HEK293T (cell line): ENCODE data around the gene COP1.

Experiments used
- CTCF ChIA-PET: fragments of 350-600 bp; formaldehyde crosslinking; extraction: SDS; loops from one replicate; lab custom pipeline; 2021; ENCODE audit warnings: antibody characterized with exemption, inconsistent platforms; lab: Yijun Ruan, JAX
- POLR2A ChIA-PET: fragments of 350-600 bp; formaldehyde crosslinking; extraction: SDS; loops from one replicate; lab custom pipeline; 2020; ENCODE audit warnings: antibody characterized with exemption, inconsistent platforms; lab: Yijun Ruan, JAX
- DNase-seq: peaks from one replicate; pipeline ENCODE4 v3.0.0; 2012; ENCODE audit warnings: mixed read lengths; ENCODE audit errors: extremely low spot score
- ARNT ChIP-seq: fragments of 450-650 bp; IDR thresholded peaks from 2 replicates; pipeline ENCODE4 v1.6.1; 2017; ENCODE audit warnings: mild to moderate bottlenecking
- BHLHE40 ChIP-seq: fragments of 450-650 bp; IDR thresholded peaks from 2 replicates; pipeline ENCODE4 v1.6.1; 2016; ENCODE audit warnings: mild to moderate bottlenecking, moderate library complexity, borderline replicate concordance
- CTBP1 ChIP-seq: fragments of 450-650 bp; IDR thresholded peaks from 2 replicates; pipeline ENCODE4 v1.6.1; 2016; ENCODE audit warnings: borderline replicate concordance
- ELF4 ChIP-seq: fragments of 450-650 bp; IDR thresholded peaks from 2 replicates; pipeline ENCODE4 v1.6.1; 2017; ENCODE audit warnings: antibody characterized with exemption
- FOXA1 ChIP-seq: fragments of 450-650 bp; IDR thresholded peaks from 2 replicates; pipeline ENCODE4 v1.6.1; 2016; ENCODE audit warnings: mild to moderate bottlenecking
- FOXK2 ChIP-seq: fragments of 450-650 bp; IDR thresholded peaks from 2 replicates; pipeline ENCODE4 v1.6.1; 2016; ENCODE audit warnings: mild to moderate bottlenecking
- FOXM1 ChIP-seq: fragments of 450-650 bp; IDR thresholded peaks from 2 replicates; pipeline ENCODE4 v1.6.1; 2017; ENCODE audit warnings: mild to moderate bottlenecking, borderline replicate concordance
- HDGF ChIP-seq: fragments of 450-650 bp; IDR thresholded peaks from 2 replicates; pipeline ENCODE4 v1.6.1; 2017; ENCODE audit warnings: antibody characterized with exemption, borderline replicate concordance
- L3MBTL2 ChIP-seq: fragments of 450-650 bp; conservative IDR thresholded peaks from 2 replicates; pipeline ENCODE4 v1.6.1; 2016; ENCODE audit warnings: mild to moderate bottlenecking
- LEF1 ChIP-seq: fragments of 450-650 bp; IDR thresholded peaks from 2 replicates; pipeline ENCODE4 v1.6.1; 2017; ENCODE audit warnings: mild to moderate bottlenecking, borderline replicate concordance
- NFRKB ChIP-seq: fragments of 450-650 bp; IDR thresholded peaks from 2 replicates; pipeline ENCODE4 v1.6.1; 2016; ENCODE audit warnings: mild to moderate bottlenecking, moderate library complexity
- SP1 ChIP-seq: fragments of 450-650 bp; IDR thresholded peaks from 2 replicates; pipeline ENCODE4 v1.6.1; 2017
- SUZ12 ChIP-seq: fragments of 450-650 bp; IDR thresholded peaks from 2 replicates; pipeline ENCODE4 v1.6.1; 2016; ENCODE audit warnings: mild to moderate bottlenecking
- TARDBP ChIP-seq: fragments of 450-650 bp; IDR thresholded peaks from 2 replicates; pipeline ENCODE4 v1.6.1; 2016
- ZNF384 ChIP-seq: fragments of 450-650 bp; IDR thresholded peaks from 2 replicates; pipeline ENCODE4 v1.6.1; 2016
- TF ChIP-seq, protein P1 (sequence below): fragments of 450-650 bp; IDR thresholded peaks from 2 replicates; pipeline ENCODE4 v1.6.1; 2016

COP1 gene

GRCh38 chr1:176188604-176189003 is 18.5 kb downstream of the COP1 start:
- ChIA-PET POLR2A (interaction anchor here (0.6 kb wide), 1 partner anchor 19 kb away, joined by 3 read pairs; the partner anchor contains the start of gene COP1), CTCF (no interaction called here)
- DNase-seq: no peak
- TF ChIP-seq FOXK2: no peak
- no peak for TF ChIP-seq FOXA1
- no peak for TF ChIP-seq TARDBP
- no peak for TF ChIP-seq ZNF384
- no peak for TF ChIP-seq SP1
- TF ChIP-seq NFRKB: no peak
- TF ChIP-seq BHLHE40: no peak
- no peak for TF ChIP-seq SUZ12
- TF ChIP-seq L3MBTL2: no peak
- TF ChIP-seq, protein P1, sequence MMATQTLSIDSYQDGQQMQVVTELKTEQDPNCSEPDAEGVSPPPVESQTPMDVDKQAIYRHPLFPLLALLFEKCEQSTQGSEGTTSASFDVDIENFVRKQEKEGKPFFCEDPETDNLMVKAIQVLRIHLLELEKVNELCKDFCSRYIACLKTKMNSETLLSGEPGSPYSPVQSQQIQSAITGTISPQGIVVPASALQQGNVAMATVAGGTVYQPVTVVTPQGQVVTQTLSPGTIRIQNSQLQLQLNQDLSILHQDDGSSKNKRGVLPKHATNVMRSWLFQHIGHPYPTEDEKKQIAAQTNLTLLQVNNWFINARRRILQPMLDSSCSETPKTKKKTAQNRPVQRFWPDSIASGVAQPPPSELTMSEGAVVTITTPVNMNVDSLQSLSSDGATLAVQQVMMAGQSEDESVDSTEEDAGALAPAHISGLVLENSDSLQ: no peak
- no peak for TF ChIP-seq ELF4
- TF ChIP-seq HDGF: no peak
- no peak for TF ChIP-seq FOXM1
- TF ChIP-seq CTBP1: no peak
- no peak for TF ChIP-seq LEF1

DNA sequence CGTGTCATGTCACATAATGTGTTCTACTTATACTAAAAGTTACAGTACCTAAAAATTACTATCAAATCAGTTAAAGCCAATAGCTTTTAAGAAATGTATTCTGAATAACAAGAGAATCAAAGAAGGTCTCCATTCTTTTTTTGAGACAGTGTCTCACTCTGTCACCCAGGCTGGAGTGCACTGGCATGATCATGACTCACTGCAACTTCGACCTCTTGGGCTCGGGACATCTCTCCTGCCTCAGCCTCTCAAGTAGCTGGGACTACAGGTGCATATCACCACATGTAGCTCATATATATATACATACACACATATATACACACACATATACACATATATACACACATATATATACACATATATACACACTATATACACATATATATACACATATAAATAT is 20.1 kb downstream of the COP1 start:
- TF ChIP-seq, protein P1: no peak
- no peak for TF ChIP-seq FOXM1
- no peak for TF ChIP-seq FOXA1
- TF ChIP-seq BHLHE40: no peak
- no peak for TF ChIP-seq NFRKB
- no peak for TF ChIP-seq ARNT
- TF ChIP-seq ZNF384: no peak
- TF ChIP-seq HDGF: no peak
- TF ChIP-seq CTBP1: no peak
- no peak for TF ChIP-seq FOXK2
- TF ChIP-seq SP1: no peak
- no peak for TF ChIP-seq ELF4
- no peak for TF ChIP-seq TARDBP
- no peak for TF ChIP-seq L3MBTL2
- no peak for TF ChIP-seq SUZ12
- TF ChIP-seq LEF1: no peak
- POLR2A ChIA-PET: interaction anchor here (1.2 kb wide), 1 partner anchor 21 kb away, joined by 3 read pairs; the partner anchor contains the start of gene COP1
- CTCF ChIA-PET: no interaction called here
- DNase-seq: no peak

- TF ChIP-seq HDGF: no peak
- TF ChIP-seq FOXK2: no peak
- TF ChIP-seq ZNF384: no peak
- TF ChIP-seq LEF1: no peak
- CTCF ChIA-PET: no interaction called here
- DNase-seq: no peak
- POLR2A ChIA-PET: no interaction called here
These were observed 23.5 kb downstream of the COP1 start for GRCh38 chr1:176183618-176184017.

GRCh38 chr1:176178316-176178715 is 28.8 kb downstream of the COP1 start:
- TF ChIP-seq FOXK2 (no peak), FOXM1 (no peak), ELF4 (no peak), NFRKB (no peak), ARNT (no peak), TARDBP (no peak), FOXA1 (no peak), LEF1 (no peak), L3MBTL2 (no peak), CTBP1 (no peak), ZNF384 (no peak), BHLHE40 (no peak)
- TF ChIP-seq, protein P1: no peak
- no peak for DNase-seq
- ChIA-PET POLR2A (no interaction called here), CTCF (interaction anchor here (0.7 kb wide), 1 partner anchor 434 kb away, joined by 3 read pairs; no protein-coding TSS in a partner anchor)

DNA sequence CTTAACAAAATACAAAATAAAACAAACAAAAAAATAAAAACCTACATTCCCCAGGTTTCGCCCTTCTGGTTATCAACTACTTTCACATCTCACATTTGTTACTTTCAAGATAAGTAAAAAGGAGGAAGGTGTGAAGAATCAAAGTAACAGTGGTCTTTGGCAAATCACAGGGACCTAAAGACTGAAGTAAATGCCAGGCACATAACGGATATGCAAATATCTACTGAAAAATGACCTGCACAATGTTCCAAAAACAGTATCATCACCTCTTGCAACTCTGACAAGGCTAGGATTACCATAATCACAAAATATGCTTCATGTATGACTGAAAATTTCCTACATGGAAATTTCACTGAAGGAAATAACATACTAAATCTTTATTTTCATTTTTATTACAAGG is 29.3 kb downstream of the COP1 start:
- ChIA-PET CTCF (no interaction called here), POLR2A (no interaction called here)
- no peak for DNase-seq
- TF ChIP-seq TARDBP (no peak), ELF4 (no peak), FOXK2 (no peak), CTBP1 (no peak)

GRCh38 chr1:176174108-176174507 is 33.0 kb downstream of the COP1 start:
- DNase-seq: no peak
- TF ChIP-seq, protein P1: no peak
- TF ChIP-seq ELF4: no peak
- no peak for TF ChIP-seq SP1
- TF ChIP-seq FOXA1: no peak
- no peak for TF ChIP-seq FOXK2
- no peak for TF ChIP-seq SUZ12
- no peak for TF ChIP-seq ZNF384
- ChIA-PET CTCF (no interaction called here), POLR2A (no interaction called here)

- DNase-seq: no peak
- POLR2A ChIA-PET: no interaction called here
- TF ChIP-seq CTBP1 (no peak), TARDBP (no peak), ZNF384 (no peak), L3MBTL2 (no peak), ARNT (no peak), FOXM1 (no peak), FOXK2 (no peak), NFRKB (no peak), SP1 (no peak), HDGF (no peak), BHLHE40 (no peak)
- CTCF ChIA-PET: no interaction called here
These were observed 34.9 kb downstream of the COP1 start for GRCh38 chr1:176172215-176172614.
